Measurements from ENCODE around the gene FLNB.

Gene FLNB

DNA sequence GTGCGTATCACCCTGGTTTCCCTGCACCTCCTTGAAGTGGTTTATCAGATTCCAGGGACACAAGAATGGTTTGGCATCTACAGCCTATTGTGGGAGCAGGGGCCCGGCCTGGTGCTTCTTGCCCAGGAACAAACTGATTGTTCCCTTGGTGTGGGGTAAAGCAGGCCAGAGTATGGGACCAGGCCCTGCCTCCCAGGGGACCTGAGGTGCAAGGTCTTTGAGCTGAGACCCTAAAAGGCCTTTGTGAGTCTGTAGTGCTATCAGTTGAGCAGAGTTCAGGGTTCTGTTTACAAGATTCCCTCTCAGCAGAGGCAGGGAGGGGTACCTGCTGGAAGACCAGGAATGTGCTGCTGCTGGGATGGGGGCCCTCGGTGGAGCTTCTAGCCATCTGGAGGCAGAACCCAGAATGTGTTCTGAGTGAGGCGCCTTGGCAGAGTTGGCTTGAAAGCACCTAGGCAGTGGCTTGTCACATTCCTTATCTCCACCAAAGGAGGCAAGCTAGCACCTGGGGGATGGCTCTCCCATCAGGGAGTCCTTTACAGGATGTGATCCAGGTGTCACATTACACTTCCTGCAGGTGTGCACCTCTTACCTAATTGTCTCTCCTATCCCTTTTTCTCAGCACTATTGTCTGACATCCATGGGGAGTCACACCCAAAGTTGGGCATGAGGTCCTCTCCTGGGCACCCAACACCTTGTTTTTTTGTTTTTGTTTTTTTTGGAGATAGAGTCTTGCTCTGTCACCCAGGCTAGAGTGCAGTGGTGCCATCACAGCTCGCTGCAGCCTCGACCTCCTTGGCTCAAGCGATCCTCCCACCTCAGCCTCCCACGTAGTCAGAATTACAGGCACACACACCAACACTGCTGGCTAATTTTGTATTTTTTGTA lies 13.1 kb downstream of the FLNB start (continued):
- TF ChIP-seq, protein P1, sequence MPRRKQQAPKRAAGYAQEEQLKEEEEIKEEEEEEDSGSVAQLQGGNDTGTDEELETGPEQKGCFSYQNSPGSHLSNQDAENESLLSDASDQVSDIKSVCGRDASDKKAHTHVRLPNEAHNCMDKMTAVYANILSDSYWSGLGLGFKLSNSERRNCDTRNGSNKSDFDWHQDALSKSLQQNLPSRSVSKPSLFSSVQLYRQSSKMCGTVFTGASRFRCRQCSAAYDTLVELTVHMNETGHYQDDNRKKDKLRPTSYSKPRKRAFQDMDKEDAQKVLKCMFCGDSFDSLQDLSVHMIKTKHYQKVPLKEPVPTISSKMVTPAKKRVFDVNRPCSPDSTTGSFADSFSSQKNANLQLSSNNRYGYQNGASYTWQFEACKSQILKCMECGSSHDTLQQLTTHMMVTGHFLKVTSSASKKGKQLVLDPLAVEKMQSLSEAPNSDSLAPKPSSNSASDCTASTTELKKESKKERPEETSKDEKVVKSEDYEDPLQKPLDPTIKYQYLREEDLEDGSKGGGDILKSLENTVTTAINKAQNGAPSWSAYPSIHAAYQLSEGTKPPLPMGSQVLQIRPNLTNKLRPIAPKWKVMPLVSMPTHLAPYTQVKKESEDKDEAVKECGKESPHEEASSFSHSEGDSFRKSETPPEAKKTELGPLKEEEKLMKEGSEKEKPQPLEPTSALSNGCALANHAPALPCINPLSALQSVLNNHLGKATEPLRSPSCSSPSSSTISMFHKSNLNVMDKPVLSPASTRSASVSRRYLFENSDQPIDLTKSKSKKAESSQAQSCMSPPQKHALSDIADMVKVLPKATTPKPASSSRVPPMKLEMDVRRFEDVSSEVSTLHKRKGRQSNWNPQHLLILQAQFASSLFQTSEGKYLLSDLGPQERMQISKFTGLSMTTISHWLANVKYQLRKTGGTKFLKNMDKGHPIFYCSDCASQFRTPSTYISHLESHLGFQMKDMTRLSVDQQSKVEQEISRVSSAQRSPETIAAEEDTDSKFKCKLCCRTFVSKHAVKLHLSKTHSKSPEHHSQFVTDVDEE (CRISPR knock-in tag; IDR thresholded peaks at IDR 0.05) = no peak
- no peak for TF ChIP-seq ZNF565 (CRISPR knock-in tag; conservative IDR thresholded peaks at IDR 0.05; ENCODE audit: low read depth)
- TF ChIP-seq, protein P2, sequence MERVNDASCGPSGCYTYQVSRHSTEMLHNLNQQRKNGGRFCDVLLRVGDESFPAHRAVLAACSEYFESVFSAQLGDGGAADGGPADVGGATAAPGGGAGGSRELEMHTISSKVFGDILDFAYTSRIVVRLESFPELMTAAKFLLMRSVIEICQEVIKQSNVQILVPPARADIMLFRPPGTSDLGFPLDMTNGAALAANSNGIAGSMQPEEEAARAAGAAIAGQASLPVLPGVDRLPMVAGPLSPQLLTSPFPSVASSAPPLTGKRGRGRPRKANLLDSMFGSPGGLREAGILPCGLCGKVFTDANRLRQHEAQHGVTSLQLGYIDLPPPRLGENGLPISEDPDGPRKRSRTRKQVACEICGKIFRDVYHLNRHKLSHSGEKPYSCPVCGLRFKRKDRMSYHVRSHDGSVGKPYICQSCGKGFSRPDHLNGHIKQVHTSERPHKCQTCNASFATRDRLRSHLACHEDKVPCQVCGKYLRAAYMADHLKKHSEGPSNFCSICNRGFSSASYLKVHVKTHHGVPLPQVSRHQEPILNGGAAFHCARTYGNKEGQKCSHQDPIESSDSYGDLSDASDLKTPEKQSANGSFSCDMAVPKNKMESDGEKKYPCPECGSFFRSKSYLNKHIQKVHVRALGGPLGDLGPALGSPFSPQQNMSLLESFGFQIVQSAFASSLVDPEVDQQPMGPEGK (CRISPR knock-in tag; IDR thresholded peaks at IDR 0.05; ENCODE audit: borderline replicate concordance) = no peak
- no peak for TF ChIP-seq ZNF70 (CRISPR knock-in tag; IDR thresholded peaks at IDR 0.05)

DNA sequence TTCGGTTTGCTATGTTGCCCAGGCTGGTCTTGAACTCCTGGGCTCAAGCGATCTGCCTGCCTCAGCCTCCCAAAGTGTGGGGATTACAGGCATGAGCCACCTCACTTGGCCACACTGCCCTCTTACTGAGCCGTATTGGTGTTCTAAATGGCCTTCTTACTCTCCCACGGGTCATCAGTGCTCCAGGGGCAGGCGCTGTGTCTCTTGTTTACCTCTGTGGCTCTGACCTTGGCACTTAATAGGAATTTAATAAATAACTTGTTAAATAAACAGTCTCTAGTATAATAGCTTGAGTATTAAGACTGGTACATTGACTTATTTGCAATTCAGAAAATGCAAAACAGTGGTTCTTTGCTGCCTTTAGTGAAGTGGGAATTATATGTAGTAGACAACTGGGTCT lies 13.7 kb downstream of the FLNB start:
- TF ChIP-seq, protein P3, sequence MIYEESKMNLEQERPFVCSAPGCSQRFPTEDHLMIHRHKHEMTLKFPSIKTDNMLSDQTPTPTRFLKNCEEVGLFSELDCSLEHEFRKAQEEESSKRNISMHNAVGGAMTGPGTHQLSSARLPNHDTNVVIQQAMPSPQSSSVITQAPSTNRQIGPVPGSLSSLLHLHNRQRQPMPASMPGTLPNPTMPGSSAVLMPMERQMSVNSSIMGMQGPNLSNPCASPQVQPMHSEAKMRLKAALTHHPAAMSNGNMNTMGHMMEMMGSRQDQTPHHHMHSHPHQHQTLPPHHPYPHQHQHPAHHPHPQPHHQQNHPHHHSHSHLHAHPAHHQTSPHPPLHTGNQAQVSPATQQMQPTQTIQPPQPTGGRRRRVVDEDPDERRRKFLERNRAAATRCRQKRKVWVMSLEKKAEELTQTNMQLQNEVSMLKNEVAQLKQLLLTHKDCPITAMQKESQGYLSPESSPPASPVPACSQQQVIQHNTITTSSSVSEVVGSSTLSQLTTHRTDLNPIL (CRISPR knock-in tag; IDR thresholded peaks at IDR 0.05; ENCODE audit: low read depth) = no peak
- TF ChIP-seq ZFP30 (CRISPR knock-in tag; IDR thresholded peaks at IDR 0.05) (no peak), ZNF8 (CRISPR knock-in tag; IDR thresholded peaks at IDR 0.05) (no peak), ZNF70 (CRISPR knock-in tag; IDR thresholded peaks at IDR 0.05) (no peak), PPARA (CRISPR knock-in tag; IDR thresholded peaks at IDR 0.05; ENCODE audit: borderline replicate concordance) (no peak), TOX (CRISPR knock-in tag; IDR thresholded peaks at IDR 0.05; ENCODE audit: borderline replicate concordance) (no peak)
- TF ChIP-seq, protein P1 (CRISPR knock-in tag; IDR thresholded peaks at IDR 0.05) = no peak
- TF ChIP-seq, protein P4, sequence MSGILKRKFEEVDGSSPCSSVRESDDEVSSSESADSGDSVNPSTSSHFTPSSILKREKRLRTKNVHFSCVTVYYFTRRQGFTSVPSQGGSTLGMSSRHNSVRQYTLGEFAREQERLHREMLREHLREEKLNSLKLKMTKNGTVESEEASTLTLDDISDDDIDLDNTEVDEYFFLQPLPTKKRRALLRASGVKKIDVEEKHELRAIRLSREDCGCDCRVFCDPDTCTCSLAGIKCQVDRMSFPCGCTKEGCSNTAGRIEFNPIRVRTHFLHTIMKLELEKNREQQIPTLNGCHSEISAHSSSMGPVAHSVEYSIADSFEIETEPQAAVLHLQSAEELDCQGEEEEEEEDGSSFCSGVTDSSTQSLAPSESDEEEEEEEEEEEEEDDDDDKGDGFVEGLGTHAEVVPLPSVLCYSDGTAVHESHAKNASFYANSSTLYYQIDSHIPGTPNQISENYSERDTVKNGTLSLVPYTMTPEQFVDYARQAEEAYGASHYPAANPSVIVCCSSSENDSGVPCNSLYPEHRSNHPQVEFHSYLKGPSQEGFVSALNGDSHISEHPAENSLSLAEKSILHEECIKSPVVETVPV (CRISPR knock-in tag; IDR thresholded peaks at IDR 0.05) = no peak
- TF ChIP-seq, protein P5, sequence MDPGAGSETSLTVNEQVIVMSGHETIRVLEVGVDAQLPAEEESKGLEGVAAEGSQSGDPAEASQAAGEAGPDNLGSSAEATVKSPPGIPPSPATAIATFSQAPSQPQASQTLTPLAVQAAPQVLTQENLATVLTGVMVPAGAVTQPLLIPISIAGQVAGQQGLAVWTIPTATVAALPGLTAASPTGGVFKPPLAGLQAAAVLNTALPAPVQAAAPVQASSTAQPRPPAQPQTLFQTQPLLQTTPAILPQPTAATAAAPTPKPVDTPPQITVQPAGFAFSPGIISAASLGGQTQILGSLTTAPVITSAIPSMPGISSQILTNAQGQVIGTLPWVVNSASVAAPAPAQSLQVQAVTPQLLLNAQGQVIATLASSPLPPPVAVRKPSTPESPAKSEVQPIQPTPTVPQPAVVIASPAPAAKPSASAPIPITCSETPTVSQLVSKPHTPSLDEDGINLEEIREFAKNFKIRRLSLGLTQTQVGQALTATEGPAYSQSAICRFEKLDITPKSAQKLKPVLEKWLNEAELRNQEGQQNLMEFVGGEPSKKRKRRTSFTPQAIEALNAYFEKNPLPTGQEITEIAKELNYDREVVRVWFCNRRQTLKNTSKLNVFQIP (CRISPR knock-in tag; IDR thresholded peaks at IDR 0.05; ENCODE audit: borderline replicate concordance, low read depth) = no peak
- no peak for ATAC-seq

DNA sequence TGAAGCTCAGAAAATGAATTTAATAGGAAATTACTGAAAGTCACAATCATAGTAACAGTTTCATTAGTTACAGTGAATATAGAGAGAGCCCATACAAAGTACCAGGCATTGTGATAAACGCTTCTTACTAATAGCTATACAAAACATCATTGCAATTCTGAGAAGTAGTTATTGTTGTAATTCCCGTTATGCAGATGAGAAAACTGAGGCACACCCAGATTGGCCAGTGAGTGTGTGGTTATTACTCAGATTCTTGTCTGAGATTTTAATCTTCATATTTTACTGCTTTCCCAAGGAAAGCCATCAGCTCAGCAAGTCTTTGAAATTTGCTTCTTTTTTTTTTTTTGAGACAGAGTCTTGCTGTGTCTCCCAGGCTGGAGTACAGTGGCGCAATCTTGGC lies 14.3 kb downstream of the FLNB start:
- TF ChIP-seq, protein P4 (CRISPR knock-in tag; IDR thresholded peaks at IDR 0.05) = no peak
- TF ChIP-seq TOX (CRISPR knock-in tag; IDR thresholded peaks at IDR 0.05; ENCODE audit: borderline replicate concordance) (no peak), ISL1 (CRISPR knock-in tag; IDR thresholded peaks at IDR 0.05) (no peak), ZNF8 (CRISPR knock-in tag; IDR thresholded peaks at IDR 0.05) (no peak), BACH2 (CRISPR knock-in tag; IDR thresholded peaks at IDR 0.05; ENCODE audit: borderline replicate concordance) (no peak), RARB (CRISPR knock-in tag; IDR thresholded peaks at IDR 0.05) (no peak), TCF4 (CRISPR knock-in tag; IDR thresholded peaks at IDR 0.05; ENCODE audit: borderline replicate concordance) (no peak), OSR1 (CRISPR knock-in tag; IDR thresholded peaks at IDR 0.05) (no peak), ZNF565 (CRISPR knock-in tag; conservative IDR thresholded peaks at IDR 0.05; ENCODE audit: low read depth) (no peak), CSDC2 (CRISPR knock-in tag; IDR thresholded peaks at IDR 0.05) (no peak)
- TF ChIP-seq, protein P5 (CRISPR knock-in tag; IDR thresholded peaks at IDR 0.05; ENCODE audit: borderline replicate concordance, low read depth) = no peak
- TF ChIP-seq, protein P3 (CRISPR knock-in tag; IDR thresholded peaks at IDR 0.05; ENCODE audit: low read depth) = no peak
- ATAC-seq = no peak

Measured in SK-N-SH treated with all-trans-retinoic acid at 6 μM for 48 hours (cell line).